Mammary epithelial cell (primary cell): ENCODE measurements around the gene NLGN1.

Source experiments
- EZH2 ChIP-seq: IDR thresholded peaks from 2 replicates; pipeline ENCODE4 v1.6.1; 2012; ENCODE audit warnings: low read length, inconsistent platforms, borderline replicate concordance
- TF ChIP-seq, protein P1 (sequence below), 2 donors: IDR thresholded peaks in 1 of 2; conservative IDR thresholded peaks in 1 of 2; 2 replicates each; pipeline ENCODE4 v1.5.1; 2011 to 2012; ENCODE audit warnings: inconsistent platforms in 2 of 2, low read length in 2 of 2, mild to moderate bottlenecking in 2 of 2, control low read depth in 1 of 2, low read depth in 1 of 2; ENCODE audit not compliant: insufficient read depth in 1 of 2; ENCODE audit errors: extremely low read depth in 1 of 2

DNA sequence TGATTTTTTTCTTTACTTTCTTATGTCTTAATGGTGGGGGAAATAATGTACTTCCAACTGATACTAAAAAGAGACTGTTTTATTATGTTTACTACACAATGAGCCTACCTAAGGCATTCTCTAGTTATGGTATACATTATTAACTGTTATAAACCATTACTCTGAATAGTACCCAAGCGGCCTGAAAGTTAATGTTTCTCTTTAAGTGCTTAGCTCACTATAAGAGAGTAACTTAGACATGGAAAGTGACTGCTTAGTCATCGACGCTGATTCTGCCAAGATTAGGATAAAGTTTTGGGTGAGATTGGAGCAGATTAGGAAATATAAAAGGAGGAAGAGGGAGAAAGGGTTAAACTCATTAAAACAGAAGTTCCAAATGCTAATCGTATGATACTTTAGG is 365.0 kb downstream of the NLGN1 start:
- TF ChIP-seq, protein P1, sequence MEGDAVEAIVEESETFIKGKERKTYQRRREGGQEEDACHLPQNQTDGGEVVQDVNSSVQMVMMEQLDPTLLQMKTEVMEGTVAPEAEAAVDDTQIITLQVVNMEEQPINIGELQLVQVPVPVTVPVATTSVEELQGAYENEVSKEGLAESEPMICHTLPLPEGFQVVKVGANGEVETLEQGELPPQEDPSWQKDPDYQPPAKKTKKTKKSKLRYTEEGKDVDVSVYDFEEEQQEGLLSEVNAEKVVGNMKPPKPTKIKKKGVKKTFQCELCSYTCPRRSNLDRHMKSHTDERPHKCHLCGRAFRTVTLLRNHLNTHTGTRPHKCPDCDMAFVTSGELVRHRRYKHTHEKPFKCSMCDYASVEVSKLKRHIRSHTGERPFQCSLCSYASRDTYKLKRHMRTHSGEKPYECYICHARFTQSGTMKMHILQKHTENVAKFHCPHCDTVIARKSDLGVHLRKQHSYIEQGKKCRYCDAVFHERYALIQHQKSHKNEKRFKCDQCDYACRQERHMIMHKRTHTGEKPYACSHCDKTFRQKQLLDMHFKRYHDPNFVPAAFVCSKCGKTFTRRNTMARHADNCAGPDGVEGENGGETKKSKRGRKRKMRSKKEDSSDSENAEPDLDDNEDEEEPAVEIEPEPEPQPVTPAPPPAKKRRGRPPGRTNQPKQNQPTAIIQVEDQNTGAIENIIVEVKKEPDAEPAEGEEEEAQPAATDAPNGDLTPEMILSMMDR (conservative IDR thresholded peaks at IDR 0.05 in 1 of 2, IDR thresholded peaks at IDR 0.05 in 1 of 2; ENCODE audit: extremely low read depth in 1 of 2, insufficient read depth in 1 of 2, low read depth in 1 of 2, low read length in 2 of 2), result no peak
- TF ChIP-seq EZH2, result no peak
